CD4-positive, alpha-beta T cell (primary cell): Measurements from ENCODE around the gene PLCD4. TPM values are rescaled to one million over a fixed set of nuclear protein-coding genes. Genes with fewer than 3 reads are reported as not detected.

Experiments
- ATAC-seq: fragments of 200-7000 bp; cut with Tn5 transposase; one replicate; pipeline ENCODE4 v1.10.0; 2022; ENCODE audit warnings: mild to moderate bottlenecking; ENCODE audit not compliant: poor library complexity
- CTCF ChIA-PET: fragments of 350-600 bp; sonication (Branson Sonifier 250); formaldehyde crosslinking; loops from one replicate; lab custom pipeline; 2021; ENCODE audit warnings: antibody characterized with exemption, inconsistent platforms; lab: Charles Lee
- POLR2A ChIA-PET: fragments of 350-600 bp; sonication (Branson Sonifier 250); formaldehyde crosslinking; loops from one replicate; lab custom pipeline; 2021; ENCODE audit warnings: antibody characterized with exemption, inconsistent platforms; lab: Charles Lee
- DNase-seq, 14 experiments: peaks; one replicate each; pipeline ENCODE4 v3.0.0-alpha.2; 2013 to 2020; ENCODE audit warnings: mixed read lengths in 2 of 14
- H3K27ac ChIP-seq, 2 donors: one replicate each; pipeline versions ENCODE4 v1.5.1 to v1.7.0; 2013; ENCODE audit warnings: low read length in 2 of 2, low read depth in 1 of 2, mild to moderate bottlenecking in 1 of 2
- H3K27me3 ChIP-seq, 2 experiments: 1 replicate in 1 of 2; 2 replicates in 1 of 2; pipeline versions ENCODE4 v1.6.1 to v1.7.0; 2013; ENCODE audit warnings: low read length in 2 of 2, control low read depth in 1 of 2, mild to moderate bottlenecking in 1 of 2, moderate library complexity in 1 of 2; ENCODE audit not compliant: insufficient read depth in 2 of 2, control insufficient read depth in 1 of 2
- H3K36me3 ChIP-seq: one replicate; pipeline ENCODE4 v1.6.1; 2013; ENCODE audit warnings: low read length, control low read depth; ENCODE audit not compliant: insufficient read depth
- H3K4me1 ChIP-seq: one replicate; pipeline ENCODE4 v1.6.1; 2013; ENCODE audit warnings: low read length, control low read depth; ENCODE audit not compliant: insufficient read depth
- H3K4me3 ChIP-seq: one replicate; pipeline ENCODE4 v1.5.1; 2013; ENCODE audit warnings: mild to moderate bottlenecking, low read length, moderate library complexity
- H3K9me3 ChIP-seq, 2 experiments: 1 replicate in 1 of 2; 2 replicates in 1 of 2; pipeline versions ENCODE4 v1.6.1 to v1.7.0; 2013; ENCODE audit warnings: low read length in 2 of 2, mild to moderate bottlenecking in 2 of 2, control low read depth in 1 of 2, moderate library complexity in 1 of 2; ENCODE audit not compliant: control insufficient read depth in 1 of 2, insufficient read depth in 1 of 2
- H3K27ac Mint-ChIP-seq: one replicate; pipeline ENCODE4 v1.8.0; 2020; ENCODE audit warnings: mixed read lengths
- H3K27me3 Mint-ChIP-seq: one replicate; pipeline ENCODE4 v1.8.0; 2021; ENCODE audit warnings: mixed read lengths
- H3K36me3 Mint-ChIP-seq: one replicate; pipeline ENCODE4 v1.8.0; 2021; ENCODE audit warnings: low read depth, mixed read lengths
- H3K4me1 Mint-ChIP-seq: one replicate; pipeline ENCODE4 v1.8.0; 2021; ENCODE audit warnings: low read depth, mixed read lengths
- H3K4me3 Mint-ChIP-seq: one replicate; pipeline ENCODE4 v1.8.0; 2020; ENCODE audit warnings: mild to moderate bottlenecking, mixed read lengths
- H3K9me3 Mint-ChIP-seq: one replicate; pipeline ENCODE4 v1.8.0; 2020; ENCODE audit warnings: mixed read lengths
- intact Hi-C, 2 experiments: fragments of 100-400 bp; cut with DNase I in 1 of 2; cut with micrococcal nuclease in 1 of 2; formaldehyde crosslinking; loops; one replicate each; pipeline versions ENCODE4 v1.15.1 to v1.9.0; 2023 to 2025; cut with DNase I, micrococcal nuclease
- total RNA-seq, 174 experiments: library from RNA in 2 of 174; stranded (reverse) in 2 of 174; gene quantifications; one replicate each; pipeline ENCODE4 v1.2.3 and lab custom pipeline; 2021 to 2026
- TF ChIP-seq, protein P1 (sequence below): fragments of 200-600 bp; IDR thresholded peaks from one replicate; pipeline ENCODE4 v1.8.0; 2022; ENCODE audit warnings: antibody characterized with exemption, mild to moderate bottlenecking

PLCD4 gene
- total RNA-seq, 2 experiments from 2014 or later: 0.25 to 0.77 TPM

DNA sequence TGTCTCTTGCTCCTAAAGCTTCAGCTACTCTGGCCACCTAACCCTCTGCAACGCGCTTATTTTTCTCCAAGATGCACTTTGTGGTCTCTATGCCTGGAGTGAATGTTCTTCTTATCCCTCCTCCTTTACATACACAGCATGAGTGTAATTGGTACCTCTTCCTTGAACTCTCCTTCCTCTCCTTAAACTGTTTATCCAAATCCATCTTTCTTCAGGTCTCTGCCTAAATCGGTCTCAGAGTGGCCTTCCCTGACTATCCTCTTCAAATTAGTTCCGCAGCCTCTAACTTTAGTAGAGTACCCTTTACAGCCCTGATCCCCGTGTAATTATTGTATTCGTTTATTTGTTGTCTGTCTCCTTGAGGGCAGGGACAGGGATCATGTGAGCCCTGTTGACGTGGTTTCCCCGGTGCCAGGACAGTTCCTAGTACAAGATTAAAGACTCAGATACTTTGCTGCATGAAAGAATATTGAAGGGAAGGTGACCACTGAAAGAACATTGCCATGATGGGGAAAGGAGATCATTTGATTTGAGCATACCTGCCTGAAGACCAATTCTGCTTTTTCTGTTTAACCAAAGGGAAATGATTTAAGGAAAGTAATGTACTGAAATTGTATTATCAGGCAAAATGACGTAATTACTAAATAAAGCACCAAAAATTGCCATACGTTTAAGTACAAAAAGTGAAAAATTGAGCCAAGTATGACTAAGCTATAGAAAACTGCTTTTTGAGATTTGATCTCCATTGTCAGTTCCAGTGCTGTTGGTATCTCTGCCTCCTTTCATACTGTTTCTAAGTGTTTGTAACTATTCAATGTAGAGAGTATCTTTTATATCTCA is 37.8 kb upstream of the PLCD4 start:
- DNase-seq (peak in 3 of 14 experiments; percentile 48 to 62 (median 50)), ATAC-seq (no peak)
- POLR2A ChIA-PET: interaction anchor here (1.3 kb wide), 1 partner anchor 300 kb away, joined by 3 read pairs; the partner anchor contains the start of genes AAMP and PNKD
- H3K9me3 ChIP-seq: no peaks in the 10 kb centered on the region
- H3K27me3 ChIP-seq: no peaks in the 10 kb centered on the region
- H3K27ac ChIP-seq: peak overlapping the region; percentile 98 to 99
- peak overlapping the region; percentile 77 for H3K4me3 ChIP-seq
- H3K4me1 Mint-ChIP-seq: peaks cover 73% of the 10 kb centered on the region
- no peaks in the 10 kb centered on the region for H3K9me3 Mint-ChIP-seq
- no peaks in the 10 kb centered on the region for H3K27me3 Mint-ChIP-seq
- CTCF ChIA-PET: interaction anchor here (1.0 to 1.4 kb wide), 2 partner anchors 89 to 141 kb away, joined by 3 to 4 read pairs; partner anchors contain the start of gene TTLL4
- peaks cover 68% of the 10 kb centered on the region for H3K36me3 Mint-ChIP-seq
- intact Hi-C loops: loop anchor here (2.0 to 10.0 kb wide), 11 partner anchors 87 to 975 kb away; partner anchors contain the start of genes ARPC2 (in 1 of the 2), BCS1L (in 1 of the 2), CHPF (in 1 of the 2) and CNPPD1 (in 1 of the 2)
- H3K36me3 ChIP-seq: peaks cover 23% of the 10 kb centered on the region
- TF ChIP-seq, protein P1, sequence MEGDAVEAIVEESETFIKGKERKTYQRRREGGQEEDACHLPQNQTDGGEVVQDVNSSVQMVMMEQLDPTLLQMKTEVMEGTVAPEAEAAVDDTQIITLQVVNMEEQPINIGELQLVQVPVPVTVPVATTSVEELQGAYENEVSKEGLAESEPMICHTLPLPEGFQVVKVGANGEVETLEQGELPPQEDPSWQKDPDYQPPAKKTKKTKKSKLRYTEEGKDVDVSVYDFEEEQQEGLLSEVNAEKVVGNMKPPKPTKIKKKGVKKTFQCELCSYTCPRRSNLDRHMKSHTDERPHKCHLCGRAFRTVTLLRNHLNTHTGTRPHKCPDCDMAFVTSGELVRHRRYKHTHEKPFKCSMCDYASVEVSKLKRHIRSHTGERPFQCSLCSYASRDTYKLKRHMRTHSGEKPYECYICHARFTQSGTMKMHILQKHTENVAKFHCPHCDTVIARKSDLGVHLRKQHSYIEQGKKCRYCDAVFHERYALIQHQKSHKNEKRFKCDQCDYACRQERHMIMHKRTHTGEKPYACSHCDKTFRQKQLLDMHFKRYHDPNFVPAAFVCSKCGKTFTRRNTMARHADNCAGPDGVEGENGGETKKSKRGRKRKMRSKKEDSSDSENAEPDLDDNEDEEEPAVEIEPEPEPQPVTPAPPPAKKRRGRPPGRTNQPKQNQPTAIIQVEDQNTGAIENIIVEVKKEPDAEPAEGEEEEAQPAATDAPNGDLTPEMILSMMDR: no peak
- peak overlapping the region; percentile 96 for H3K4me3 Mint-ChIP-seq
- peaks cover 36% of the 10 kb centered on the region for H3K4me1 ChIP-seq
- H3K27ac Mint-ChIP-seq: peak overlapping the region; percentile 97

DNA sequence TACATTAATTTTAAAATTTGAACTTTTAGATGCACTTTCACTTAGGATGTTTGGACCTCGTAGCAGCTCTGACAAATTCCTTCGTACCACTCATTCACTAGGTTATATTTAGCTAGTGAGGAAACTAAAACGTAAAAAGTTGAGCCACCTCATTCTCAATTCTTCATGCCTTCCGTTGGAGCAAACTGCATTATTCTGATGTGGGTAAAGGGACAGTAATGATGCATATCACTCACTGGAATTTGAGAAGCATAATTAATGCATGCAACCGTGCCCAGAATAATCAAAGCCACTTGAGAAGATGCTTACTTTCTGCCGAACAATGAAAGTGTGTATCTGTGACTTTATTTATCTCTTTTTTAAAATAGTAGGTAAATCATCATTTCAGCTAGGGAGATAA is 36.8 kb upstream of the PLCD4 start:
- CTCF ChIA-PET: interaction anchor here (1.3 to 1.4 kb wide), 2 partner anchors 88 to 164 kb away, joined by 3 to 4 read pairs; no protein-coding TSS in a partner anchor
- no peak for ATAC-seq
- H3K9me3 ChIP-seq: no peaks in the 10 kb centered on the region
- no peaks in the 10 kb centered on the region for H3K9me3 Mint-ChIP-seq
- H3K4me1 ChIP-seq: peaks cover 36% of the 10 kb centered on the region
- TF ChIP-seq, protein P1: no peak
- peak overlapping the region in 1 of 2 donors; percentile 23 for H3K27ac ChIP-seq
- H3K27me3 ChIP-seq: no peaks in the 10 kb centered on the region
- POLR2A ChIA-PET: interaction anchor here (1.3 kb wide), 1 partner anchor 301 kb away, joined by 3 read pairs; the partner anchor contains the start of genes AAMP and PNKD
- H3K27me3 Mint-ChIP-seq: no peaks in the 10 kb centered on the region
- peak overlapping the region; percentile 96 for H3K4me3 Mint-ChIP-seq
- peaks cover 73% of the 10 kb centered on the region for H3K4me1 Mint-ChIP-seq
- intact Hi-C loops: loop anchor here in 1 of 2 experiments (2.0 to 10.0 kb wide), 3 partner anchors 164 to 604 kb away; partner anchors contain the start of genes ARPC2, CNPPD1, RETREG2 and SLC23A3
- peak in 1 of 14 experiments; percentile 5 for DNase-seq
- H3K36me3 Mint-ChIP-seq: peaks cover 73% of the 10 kb centered on the region
- H3K4me3 ChIP-seq: no peak overlapping the region
- H3K36me3 ChIP-seq: peaks cover 24% of the 10 kb centered on the region
- peak overlapping the region; percentile 97 for H3K27ac Mint-ChIP-seq

DNA sequence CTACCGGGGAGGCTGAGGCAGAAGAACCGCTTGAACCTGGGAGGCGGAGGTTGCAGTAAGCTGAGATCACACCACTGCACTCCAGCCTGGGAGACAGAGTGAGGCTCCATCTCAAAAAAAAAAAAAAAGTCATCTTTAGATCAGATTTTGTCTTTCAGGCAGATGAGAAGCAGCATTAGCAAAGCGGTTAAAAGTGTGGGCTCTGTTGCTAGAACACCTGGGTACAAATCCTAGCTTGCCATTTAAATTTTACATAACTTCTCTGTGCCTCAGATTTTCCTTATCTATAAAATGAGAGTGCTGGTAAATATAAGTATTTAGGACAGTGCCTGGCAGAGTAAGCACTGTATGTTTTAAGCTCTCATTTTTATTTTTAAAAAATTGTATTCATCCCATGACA is 30.8 kb upstream of the PLCD4 start:
- Mint-ChIP-seq H3K27ac (no peak overlapping the region), H3K4me1 (peaks cover 48% of the 10 kb centered on the region), H3K27me3 (no peaks in the 10 kb centered on the region), H3K4me3 (no peak overlapping the region), H3K36me3 (peaks cover 76% of the 10 kb centered on the region), H3K9me3 (no peaks in the 10 kb centered on the region)
- Histone ChIP-seq H3K27me3 (no peaks in the 10 kb centered on the region), H3K27ac (no peak overlapping the region), H3K4me3 (no peak overlapping the region), H3K9me3 (no peaks in the 10 kb centered on the region), H3K4me1 (peaks cover 14% of the 10 kb centered on the region), H3K36me3 (peaks cover 52% of the 10 kb centered on the region)
- POLR2A ChIA-PET: interaction anchor here (1.3 kb wide), 1 partner anchor 9 kb away, joined by 5 read pairs; the partner anchor contains the start of gene USP37
- DNase-seq: no peak
- intact Hi-C loops: loop anchor here in 1 of 2 experiments (10.0 kb wide), 1 partner anchor 598 kb away; the partner anchor contains the start of genes CNPPD1, RETREG2 and SLC23A3
- TF ChIP-seq, protein P1: no peak
- no peak for ATAC-seq
- CTCF ChIA-PET: no interaction called here
